ENCODE data around the gene XPC.

The XPC gene

DNA sequence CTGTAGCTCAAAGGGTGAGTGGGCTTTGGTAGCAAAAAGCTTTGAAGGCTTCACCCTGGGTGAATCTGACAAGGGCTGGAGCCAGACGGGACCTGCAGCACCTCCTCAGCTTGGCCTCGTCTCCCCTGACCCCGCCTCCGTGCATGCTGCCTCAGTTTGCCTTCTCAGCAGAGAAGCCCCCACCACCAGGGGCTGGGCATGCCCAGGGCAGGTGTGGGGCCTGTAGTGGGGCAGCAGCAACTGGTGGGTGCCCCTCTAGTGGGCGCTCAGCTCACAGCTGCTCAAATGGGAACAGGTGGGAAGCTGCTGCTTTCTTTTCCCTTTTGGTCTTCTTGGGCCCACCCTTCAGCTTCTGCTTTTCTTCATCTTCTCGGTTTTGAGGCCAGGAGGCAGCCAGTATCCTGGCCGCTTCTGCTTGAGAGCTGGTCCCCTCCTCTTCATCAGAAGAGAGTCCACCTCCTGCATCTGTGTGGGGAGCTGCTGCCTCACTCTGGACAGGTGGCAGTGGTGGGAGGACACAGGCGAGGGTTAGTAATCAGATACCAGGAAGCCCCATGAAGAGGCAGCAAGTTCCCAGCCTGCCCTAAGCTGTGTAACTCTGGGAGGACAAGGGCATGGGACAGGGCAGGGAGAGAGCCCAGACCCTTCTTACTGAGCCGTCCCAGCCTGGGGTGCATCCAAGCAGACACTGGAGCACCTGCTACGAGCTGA lies 32.6 kb downstream of the XPC start:
- DNase-seq, result no peak

DNA sequence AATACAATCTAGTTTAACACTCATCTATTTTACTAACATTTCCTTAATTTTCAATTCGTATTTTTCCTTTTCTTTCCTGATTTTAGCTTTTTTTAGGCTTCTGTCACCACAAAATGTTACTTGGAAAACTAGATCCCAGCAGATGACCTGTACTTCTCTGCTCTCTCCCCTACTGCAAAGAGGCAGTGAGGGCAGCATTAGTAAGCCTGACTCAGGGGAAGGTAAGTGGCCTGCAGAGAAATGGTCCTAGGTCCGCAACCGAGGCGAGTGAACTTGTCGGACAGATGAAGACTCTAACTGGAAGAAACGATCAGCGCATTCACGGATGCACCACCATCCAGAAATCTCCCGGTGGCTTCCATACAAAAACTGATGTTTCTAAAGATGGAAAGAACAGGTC lies 33.2 kb downstream of the XPC start:
- DNase-seq, result no peak

DNA sequence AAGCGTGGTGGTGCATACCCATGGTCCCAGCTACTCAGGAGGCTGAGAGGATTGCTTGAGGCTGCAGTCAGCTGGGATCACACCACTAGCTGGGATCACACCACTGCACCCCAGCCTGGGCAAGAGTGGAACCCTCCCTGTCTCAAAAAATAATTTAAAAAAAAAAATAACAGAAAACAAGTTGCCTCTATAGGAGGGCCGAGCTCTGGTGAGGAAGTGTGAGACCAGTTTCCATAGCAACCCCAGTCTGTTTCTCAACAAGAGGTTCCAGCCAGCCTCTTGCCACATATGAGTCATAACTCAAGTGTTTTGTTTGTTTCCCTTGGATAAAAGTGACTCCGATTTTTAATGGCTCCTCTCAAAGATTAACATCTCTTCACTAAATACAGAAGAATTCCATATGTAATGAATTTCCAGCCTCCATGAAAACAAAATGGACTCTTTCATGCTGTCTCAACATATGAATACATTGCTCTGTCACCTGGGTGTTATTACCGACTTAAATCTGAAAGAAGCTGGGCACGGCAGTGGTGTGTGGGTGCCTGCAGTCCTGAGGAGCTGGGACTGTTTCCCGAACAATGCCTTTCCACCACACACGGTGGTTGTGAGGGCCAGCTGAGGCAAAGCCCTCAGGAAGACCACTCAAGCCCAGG lies 33.9 kb downstream of the XPC start:
- no peak for DNase-seq

DNA sequence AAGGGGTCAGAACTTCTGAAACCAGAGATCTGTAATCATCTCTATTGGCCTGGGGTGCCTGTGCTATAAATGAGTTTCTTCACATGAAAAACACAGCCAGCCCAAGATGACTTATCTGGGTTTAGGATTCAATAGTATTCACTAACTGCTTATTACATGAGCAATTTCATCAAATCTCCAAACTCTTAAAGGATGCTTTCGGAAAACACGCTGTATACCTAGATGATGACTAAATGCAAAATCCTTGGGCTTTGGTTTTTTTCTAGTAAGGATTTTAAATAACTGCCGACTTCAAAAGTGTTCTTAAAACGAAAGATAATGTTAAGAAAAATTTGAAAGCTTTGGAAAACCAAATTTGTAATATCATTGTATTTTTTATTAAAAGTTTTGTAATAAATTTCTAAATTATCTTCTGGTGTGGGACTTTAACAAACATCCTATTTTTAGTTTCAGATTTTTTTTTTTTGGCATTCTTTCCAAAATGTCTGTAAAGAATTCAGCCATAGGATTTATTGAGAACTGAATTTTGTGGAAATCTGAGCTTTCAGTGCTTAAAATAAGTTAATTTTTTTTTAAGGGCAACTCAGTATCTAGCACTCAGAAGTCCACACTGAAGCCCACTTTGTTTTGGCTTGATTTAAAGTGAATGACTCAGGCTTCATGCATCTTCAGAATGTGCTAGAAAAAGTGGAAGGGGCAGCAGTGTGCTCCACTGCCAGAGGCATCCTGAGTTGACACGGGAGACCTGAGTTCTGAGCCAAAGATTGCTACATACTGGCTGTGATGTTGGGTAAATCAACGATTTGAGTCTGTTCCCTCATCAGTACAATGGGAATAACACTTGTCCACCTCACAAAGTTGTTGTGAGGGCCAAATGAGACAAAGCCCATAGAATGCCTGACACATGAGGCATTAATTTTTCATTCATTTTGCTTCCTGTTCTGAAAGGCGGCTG lies 34.9 kb downstream of the XPC start:
- no peak for DNase-seq

DNA sequence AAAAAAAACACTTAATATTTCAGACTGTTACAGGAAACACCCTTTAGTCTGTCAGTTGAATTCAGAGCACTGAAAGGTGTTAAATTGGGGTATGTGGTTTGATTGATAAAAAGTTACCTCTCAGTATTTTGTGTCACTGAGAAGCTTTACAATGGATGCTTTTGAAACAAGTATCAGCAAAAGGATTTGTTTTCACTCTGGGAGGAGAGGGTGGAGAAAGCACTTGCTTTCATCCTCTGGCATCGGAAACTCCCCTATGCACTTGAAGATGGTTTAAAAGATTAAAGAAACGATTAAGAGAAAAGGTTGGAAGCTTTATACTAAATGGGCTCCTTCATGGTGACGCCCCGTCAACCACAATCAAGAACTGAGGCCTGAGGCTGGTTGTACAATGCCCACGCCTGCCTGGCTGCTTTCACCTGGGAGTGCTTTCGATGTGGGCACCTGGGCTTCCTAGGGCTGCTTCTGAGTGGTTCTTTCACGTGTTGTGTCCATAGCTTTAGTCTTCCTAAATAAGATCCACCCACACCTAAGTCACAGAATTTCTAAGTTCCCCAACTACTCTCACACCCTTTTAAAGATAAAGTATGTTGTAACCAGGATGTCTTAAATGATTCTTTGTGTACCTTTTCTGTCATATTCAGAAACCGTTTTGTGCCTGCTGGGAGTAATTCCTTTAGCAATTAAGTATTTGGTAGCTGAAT lies 35.7 kb downstream of the XPC start:
- no peak for DNase-seq

DNA sequence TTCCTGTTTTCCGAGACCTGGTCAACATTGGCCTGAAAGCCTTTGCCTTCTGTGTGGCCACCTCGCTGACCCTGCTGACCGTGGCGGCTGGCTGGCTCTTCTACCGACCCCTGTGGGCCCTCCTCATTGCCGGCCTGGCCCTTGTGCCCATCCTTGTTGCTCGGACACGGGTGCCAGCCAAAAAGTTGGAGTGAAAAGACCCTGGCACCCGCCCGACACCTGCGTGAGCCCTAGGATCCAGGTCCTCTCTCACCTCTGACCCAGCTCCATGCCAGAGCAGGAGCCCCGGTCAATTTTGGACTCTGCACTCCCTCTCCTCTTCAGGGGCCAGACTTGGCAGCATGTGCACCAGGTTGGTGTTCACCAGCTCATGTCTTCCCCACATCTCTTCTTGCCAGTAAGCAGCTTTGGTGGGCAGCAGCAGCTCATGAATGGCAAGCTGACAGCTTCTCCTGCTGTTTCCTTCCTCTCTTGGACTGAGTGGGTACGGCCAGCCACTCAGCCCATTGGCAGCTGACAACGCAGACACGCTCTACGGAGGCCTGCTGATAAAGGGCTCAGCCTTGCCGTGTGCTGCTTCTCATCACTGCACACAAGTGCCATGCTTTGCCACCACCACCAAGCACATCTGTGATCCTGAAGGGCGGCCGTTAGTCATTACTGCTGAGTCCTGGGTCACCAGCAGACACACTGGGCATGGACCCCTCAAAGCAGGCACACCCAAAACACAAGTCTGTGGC lies 36.6 kb downstream of the XPC start:
- no peak for DNase-seq

DNA sequence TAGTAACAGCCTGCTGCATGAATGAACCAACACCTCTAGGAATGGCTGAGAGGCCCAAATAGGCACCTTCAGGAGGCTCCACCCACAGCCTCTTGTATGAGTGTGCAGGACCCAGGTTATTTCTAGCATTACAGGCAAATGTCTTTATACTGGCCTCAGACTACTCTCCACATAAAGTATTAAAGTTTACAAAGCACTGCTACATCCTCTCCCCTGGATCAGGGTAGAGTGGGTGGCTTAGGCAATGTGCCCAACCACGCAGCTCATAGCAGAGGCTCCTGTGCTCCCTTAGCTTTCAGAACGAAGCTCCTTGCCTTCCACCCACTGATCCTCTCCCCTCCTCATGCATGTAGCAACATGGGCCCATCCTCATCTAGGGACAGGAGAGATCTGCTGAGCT lies 37.3 kb downstream of the XPC start:
- no peak for DNase-seq

DNA sequence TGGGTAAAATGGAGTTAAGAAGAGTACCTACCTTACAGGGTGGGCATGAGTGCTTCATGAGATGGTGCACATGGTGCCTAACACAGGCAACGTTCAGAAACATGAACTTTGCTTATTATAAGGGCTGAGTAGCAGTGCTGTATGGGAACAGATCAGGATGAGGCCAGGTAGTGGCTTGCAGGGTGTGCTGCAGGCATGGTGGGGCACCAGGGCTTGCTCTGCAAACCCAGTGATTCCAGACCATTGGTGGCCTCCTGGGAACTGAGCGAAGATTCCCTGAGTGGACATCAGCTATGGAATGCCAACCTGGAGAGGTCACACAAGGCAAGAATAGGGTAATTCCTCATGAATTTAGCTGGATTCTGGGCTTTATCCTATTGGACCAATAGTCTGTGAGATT lies 37.7 kb downstream of the XPC start:
- DNase-seq, result no peak

DNA sequence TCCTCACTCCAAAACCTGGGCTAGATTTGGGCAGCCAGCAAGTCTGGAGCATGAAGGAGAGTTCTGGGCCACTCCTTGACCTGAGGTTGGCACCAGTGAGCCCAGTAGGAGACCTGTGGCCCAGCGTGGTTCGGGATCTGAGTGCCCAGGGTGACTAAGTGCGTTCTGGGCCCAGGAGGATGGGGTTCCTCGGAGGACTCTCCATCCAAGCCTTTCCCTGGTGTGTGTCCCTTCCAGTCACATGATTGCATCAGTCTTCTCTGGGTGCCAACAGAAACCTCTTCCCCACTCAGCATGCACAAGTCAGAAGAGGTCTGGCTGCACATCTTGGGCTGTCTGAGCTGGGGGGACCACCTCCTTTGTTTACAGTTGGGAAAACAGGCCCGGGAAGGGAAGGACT lies 38.6 kb downstream of the XPC start:
- no peak for DNase-seq

DNA sequence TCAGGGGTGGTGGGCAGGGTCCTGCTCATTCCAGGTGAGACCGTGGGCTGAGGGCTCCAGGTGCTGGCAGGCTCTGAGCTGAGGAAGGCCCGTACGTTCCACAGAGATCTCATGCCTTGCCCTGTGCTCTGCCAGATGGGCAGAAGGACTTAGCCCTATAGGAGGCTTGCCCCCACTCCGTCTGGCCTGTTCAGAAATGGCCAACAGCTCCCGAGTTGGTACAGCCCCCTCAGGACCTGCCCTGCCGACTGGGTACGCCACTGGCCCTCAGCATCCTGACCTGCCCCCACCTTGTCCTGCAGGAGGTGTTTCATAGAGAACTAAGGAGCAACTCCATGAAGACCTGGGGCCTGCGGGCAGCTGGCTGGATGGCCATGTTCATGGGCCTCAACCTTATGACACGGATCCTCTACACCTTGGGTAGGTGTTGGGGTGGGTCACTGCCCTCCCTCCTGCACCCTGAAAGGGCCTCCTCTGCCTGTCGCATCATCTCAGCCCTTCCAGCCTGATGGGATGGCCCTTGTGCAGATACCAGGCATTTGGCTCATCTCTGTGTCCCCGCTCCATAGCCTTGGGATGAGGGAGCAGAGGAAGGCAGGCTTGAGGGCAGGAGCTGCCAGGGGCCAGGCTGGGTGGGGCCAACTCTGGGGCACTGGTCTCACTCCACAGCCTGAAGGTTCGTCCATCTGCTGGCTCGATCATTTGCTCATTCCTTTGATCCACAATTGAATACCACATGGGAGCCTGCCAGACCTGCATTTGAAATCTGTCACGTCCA lies 39.3 kb downstream of the XPC start:
- DNase-seq, result no peak

DNA sequence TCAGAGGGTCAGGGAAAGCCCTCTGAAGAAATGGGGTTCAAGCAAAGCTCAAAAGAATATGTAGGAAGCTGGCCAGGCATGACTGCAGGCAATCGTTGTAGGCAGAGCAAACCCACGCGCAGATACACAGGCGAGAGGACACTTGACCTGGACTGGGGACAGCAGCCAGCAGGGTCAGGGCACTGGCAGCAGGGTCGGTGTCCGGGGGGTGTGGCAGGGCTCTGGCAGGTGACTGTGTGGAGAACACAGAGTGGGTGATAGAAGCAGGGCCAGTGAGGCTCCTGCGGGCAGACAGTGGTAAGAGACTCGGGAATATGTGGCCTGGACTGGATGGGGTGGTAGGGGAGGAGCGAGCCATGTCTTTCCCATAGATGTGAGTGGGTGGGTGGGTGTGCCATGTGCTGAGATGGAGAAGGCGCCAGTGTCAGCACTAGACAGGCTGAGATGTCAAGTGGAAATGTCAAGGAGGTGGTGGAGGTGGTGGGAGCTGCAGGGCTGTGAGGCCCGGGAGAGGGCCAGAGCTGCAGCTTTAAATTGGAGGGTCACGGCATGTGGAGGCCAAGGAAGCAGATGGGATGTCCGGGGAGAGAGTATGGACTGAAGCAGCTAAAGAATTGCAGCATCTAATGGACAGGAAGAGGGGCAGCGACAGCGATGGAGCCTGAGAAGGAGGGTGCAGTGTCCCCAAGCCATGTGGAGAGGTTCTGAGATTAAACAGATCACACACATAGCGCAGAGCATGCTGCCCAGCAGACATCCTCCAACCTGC lies 40.1 kb downstream of the XPC start:
- no peak for DNase-seq

DNA sequence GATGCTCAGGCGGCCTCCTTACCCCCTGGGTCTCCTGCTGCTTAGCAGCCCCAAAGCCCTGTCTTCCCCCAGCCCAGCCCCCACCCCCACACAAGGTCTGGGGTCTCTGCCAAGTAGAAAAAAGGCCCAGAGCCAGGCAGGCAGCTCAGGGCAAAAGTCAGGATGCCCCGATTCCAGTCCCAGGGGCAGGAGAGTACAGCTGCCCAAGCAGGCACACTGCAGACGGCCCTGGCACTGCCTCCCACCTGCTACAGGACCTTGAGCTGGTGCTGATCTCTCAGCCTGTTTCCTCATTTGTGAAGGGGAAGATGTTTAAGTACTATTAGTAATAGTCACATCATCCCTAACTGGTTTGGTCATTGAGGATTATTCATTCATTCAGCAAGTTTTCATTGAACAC lies 41.0 kb downstream of the XPC start:
- no peak for DNase-seq

DNA sequence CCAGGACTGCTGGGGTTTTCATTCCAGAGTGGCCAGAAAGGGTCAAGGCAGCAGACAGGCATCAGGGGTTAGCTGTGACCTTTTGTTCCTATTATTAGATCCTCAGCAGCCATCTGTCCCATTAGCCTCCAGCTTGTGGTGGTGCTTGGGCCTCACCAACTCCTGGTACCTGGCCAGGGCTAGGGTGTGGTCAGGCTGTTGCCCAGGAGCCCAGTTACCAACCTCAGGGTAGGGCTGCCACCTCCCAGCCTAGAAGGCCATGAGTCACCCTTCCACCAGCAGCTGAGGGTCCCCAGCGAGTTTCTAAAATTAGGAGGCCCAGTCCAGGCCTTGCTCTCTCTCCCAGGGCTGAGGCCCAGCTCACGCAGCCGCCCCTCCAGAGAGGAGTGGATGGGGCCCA lies 41.4 kb downstream of the XPC start:
- no peak for DNase-seq

DNA sequence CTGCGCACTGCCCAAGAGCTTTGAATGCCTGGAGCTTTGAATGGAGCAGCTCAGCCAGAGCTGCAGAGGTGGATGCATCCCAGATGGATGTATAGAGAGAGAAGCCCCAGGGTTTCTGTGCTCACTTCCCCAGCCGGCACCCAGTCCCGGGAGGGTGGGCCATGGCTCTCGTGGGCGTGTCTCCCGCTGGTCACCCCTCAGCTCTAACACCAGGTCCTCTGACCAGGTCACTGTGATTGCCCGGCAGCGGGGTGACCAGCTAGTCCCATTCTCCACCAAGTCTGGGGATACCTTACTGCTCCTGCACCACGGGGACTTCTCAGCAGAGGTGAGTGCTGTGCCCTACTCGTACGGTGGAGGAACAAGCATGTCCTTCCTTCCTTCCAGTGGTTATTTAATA lies 42.8 kb downstream of the XPC start:
- no peak for DNase-seq

DNA sequence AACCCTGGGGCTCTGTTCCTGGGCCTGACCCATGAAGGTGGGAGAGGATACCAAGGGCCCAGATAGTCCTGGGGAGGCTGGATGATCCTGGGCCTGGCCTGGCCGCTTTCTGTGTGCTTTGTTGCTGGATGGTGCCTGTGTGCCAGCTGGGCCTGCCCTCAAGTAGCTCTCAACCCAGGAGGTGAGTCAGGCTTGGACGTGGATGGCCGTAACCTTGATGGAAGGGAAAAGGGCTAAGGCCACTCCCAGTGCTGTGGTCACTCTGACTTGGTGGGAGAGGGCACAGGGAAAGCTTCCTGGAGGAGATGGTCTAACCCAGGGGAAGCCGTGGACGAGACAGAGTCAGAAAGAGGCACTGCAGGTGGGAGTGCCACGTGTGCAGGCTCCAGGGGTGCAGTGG lies 44.1 kb downstream of the XPC start:
- no peak for DNase-seq

DNA sequence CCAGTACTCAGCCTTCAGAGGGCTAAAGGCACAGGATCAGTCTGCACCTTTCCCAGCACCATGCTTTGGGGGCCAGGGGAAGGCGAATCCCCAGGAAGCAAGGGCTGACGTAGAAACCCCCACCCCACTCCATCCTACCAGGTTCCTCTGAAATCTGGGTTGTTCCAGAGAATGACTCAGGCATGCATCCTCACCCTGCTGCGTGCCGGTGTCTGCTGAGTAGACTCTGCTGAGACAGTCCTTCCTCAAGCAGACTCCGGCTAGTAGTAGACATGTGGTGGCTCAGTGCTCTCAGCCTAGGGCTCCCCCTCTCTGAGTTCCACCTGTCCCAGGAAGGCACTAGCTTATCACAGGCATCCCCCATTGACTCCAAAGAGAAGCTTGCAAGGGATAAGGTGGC lies 44.5 kb downstream of the XPC start:
- no peak for DNase-seq

DNA sequence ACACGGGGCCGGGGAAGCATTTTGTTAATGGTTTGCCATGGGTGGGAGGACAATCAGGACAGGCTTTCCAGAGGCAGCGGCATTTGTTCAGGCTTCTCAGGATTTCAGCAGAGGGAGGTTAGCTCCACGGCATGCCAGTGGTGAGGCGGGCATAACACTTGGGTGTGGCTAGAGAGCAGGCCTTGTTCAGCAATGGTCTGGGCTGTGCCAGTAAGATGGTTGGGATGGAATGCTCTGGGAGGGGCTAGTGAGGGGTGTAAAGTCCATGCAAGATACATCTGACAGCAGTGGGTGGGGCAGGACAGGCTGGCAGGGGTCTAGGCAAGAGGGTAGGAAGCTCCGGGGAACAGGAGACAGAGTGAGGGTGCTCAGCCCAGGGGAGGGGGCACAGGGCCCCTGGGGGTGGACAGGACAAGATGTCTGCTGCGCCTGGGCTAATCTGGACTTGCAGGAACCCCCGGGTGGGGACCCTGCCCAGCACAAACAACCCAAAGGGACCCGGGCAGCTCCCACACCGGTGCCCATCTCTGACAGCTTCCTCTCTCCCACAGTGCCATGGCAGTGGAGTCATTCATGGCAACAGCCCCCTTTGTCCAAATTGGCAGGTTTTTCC lies 45.1 kb downstream of the XPC start:
- DNase-seq, result no peak

DNA sequence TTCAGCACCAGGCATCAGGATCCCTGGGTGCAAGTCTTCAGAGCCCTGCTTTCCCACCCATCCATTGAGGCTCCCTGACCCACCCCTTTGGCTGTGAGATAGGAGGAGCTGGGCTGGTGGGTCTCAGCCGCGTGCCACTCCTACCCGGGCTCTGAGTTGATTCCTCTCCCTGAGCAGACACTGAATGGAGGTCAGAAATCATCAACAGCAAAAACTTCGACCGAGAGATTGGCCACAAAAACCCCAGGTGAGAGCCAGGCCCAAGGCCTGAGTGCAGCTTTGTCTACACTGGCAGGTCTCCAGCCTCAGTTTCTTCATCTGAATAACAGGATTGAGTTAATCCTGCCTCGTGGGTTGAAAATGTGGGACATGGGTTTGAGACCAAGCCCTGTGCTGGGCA lies 45.7 kb downstream of the XPC start:
- no peak for DNase-seq

DNA sequence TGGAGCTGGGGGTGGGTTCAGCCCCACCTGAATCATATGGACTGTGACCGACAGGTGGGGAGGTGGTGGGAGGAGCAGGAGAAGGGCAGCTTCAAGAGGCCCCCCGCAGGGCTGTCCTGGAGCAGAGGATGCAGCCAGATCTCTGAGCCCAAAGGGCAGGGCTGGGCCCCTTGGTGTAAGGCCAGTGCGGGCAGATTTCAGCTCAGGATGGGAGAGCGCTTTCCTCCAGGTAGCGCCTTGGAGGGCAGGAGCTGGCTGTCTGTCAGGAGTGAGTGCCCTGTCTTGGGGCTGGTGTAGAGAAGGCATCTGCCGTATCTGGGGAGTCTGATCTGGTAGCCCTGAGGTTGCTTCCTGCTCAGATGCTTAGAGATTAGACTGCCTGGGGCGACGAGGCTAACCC lies 46.3 kb downstream of the XPC start:
- DNase-seq, result no peak

DNA sequence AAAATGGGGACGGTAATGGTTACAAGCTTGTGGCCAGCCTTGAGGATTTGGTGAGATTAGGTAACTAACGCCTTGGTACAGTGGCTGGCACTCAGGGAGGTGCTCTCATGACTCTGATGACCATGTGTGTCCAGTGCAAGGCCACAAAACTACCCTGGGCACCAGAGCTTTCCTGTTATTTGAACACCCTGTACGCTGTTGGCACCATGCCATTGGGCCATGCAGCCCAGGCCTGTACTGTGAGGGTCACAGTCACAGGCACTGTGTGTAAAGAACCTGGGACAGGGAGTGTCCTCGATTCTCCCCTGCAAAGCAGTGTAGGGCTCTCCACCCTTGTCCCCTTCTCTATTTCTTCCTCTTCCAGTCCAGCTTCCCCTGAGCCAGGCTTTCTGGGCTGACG lies 47.3 kb downstream of the XPC start:
- no peak for DNase-seq

All from NCI-H2081 treated with DMSO at 0.1 percent for 48 hours (cell line).